ENCODE results near the gene OSER1.

GRCh38 chr20:44172572-44172950 lies 38.0 kb downstream of the OSER1 start:
- TF ChIP-seq GATA3 (IDR thresholded peaks at IDR 0.05; ENCODE audit: low read depth, low read length) (no peak), GATA2 (IDR thresholded peaks at IDR 0.05; ENCODE audit: low read depth, low read length) (no peak)

Data from SH-SY5Y (cell line).